ENCODE results near the gene DNAJA3. TPM values are rescaled to one million over a fixed set of nuclear protein-coding genes. Genes with fewer than 3 reads are reported as not detected.

Gene DNAJA3
- polyA plus RNA-seq, 3 donors: 21.6 to 35.5 (median 27.0) TPM

DNA sequence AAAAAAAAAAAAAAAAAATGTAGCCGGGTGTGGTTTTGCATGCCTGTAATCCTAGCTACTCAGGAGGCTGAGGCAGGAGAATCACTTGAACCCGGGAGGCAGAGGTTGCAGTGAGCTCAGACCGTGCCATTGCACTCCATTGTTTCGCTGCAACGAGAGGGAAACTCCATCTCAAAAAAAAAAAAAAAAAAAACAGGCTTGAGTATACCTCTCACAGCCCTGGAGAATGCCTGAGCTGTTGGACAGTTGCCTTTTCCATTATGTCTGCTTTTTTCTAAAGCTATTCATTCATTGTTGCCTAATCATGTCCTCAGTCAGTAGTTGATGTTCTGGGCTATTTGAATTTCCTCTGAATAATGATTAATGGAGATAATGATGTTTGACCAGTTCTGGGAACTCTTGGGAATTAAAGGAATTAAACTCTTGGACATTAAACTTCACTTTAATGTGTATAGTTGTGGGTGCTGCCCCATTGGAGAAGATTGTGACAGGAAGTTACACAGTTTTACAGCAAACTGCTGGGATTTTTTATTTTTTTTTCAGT lies 62.4 kb downstream of the DNAJA3 start:
- WGBS, 3 donors: 43 to 66% (median 59%) methylated on average over 5 of the region's 5 CpGs
- H3K27ac ChIP-seq (ENCODE audit: low read depth, low read length): no peak overlapping the region

DNA sequence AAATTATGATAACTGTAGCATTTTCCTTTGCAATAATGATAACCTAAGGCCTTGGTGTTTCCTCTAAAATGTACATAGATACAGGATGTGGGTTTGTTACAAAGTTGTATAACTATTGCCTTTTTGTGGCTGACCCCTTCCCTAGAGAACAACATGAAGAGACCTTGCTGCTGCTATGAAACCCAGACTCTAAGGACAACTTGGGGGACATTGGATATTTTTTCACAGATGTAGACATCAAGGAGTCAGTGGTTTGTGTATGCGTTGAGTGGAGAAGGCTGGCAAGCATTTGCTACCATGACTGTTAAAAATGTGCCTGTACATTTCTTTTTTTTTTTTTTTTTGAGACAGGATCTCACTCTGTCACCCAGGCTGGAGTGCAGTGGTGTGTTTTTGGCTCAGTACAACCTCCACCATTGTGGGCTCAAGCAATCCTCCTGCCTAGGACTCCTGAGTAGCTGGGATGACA lies 62.9 kb downstream of the DNAJA3 start:
- 59 to 76% (median 65%) methylated on average over 1 of the region's 1 CpG for WGBS, 3 donors
- H3K27ac ChIP-seq (ENCODE audit: low read depth, low read length): no peak overlapping the region

DNA sequence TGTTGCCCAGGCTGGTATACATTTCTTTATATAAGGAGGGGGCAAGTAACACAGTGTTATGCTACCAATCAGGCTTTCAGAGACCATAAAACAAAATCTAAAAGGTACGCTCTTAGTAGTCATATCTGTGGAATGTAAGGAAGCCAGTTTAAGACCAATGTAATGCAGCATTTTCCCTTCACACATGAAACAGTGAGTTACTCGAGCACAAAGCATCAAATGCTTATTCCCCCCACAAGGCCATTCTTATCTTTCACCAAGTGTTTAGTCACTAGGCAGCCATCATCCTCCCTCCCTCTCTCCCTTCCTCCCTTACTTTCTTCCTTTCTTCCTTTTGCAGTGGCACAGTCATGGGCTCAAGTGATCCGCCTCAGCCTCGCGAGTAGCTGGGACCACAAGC lies 63.4 kb downstream of the DNAJA3 start:
- no peak overlapping the region for H3K27ac ChIP-seq (ENCODE audit: low read depth, low read length)
- 82 to 92% (median 90%) methylated on average over 5 of the region's 5 CpGs for WGBS, 3 donors

DNA sequence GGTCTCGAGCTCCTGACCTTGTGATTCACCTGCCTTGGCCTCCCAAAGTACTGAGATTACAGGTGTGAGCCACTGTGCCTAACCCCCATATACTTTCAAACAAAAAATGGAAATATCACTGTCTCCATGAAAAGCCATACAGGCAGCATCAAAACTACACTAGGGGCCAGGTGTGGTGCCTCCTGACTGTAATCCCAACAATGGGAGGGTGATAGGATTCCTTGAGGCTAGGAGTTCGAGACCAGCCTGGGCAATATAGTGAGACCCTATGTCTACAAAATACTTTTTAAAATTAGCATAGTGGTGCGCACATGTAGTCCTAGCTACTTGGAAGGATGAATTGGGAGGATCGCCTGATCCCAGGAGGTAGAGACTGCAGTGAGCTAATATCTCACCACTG lies 66.2 kb downstream of the DNAJA3 start:
- H3K27ac ChIP-seq (ENCODE audit: low read depth, low read length): no peak overlapping the region
- WGBS, 3 donors: 87 to 97% (median 95%) methylated on average over 4 of the region's 4 CpGs

DNA sequence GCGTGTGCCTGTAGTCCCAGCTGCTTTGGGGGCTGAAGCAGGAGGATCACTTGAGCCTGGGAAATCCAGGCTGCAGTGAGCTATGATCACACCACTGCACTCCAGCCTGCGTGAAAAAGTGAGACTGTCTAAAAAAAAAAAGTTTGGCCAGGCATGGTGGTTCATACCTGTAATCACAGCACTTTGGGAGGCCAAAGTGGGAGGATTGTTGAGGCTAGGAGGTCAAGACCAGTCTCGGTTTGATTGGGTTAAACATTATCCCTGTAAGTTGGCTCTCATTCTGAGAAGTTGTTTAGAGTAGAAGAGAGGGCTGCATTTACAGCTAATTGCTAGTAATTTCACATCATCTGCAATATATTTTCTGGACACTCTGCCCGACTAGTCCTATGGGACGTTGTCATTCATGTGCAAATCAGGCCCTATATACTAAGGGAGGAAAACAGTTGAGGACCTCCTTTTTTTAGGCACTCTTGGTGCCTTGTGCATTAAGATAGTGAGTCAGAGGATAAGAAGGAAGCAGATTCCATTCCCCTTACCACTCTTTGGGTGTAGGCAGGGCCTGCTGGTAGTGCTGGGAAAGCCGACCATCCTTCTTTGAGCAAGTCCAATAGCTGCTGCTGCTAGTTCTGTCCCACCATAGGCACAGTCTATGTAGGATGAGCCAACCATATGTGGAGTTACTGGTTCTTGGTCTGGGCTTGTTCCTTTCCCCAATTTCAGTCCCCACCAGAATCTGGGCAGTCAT lies 69.2 kb downstream of the DNAJA3 start:
- H3K27ac ChIP-seq (ENCODE audit: low read depth, low read length): no peak overlapping the region
- WGBS, 3 donors: 85 to 90% (median 87%) methylated on average over 6 of the region's 6 CpGs

DNA sequence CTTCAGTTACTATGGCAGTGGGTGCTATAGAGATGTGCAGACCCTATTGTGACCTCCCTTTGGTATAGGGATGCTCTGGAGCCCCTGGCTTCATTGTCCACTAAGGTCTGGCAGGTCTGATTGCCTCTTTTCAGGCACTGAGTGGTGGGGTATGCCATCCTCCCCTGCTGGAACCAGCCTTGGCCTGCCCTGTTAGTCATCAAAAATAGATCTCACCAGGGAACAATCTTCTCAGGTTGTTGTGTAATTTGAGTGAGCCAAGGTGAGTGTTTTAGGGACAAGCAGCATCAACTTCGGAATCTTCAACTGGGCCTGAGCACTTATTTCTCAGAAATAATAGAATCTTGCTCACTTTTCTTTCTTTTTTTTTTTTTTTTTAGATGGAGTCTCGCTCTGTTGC lies 70.1 kb downstream of the DNAJA3 start:
- 95 to 100% (median 98%) methylated on average over 2 of the region's 2 CpGs for WGBS, 3 donors
- H3K27ac ChIP-seq (ENCODE audit: low read depth, low read length): no peak overlapping the region

DNA sequence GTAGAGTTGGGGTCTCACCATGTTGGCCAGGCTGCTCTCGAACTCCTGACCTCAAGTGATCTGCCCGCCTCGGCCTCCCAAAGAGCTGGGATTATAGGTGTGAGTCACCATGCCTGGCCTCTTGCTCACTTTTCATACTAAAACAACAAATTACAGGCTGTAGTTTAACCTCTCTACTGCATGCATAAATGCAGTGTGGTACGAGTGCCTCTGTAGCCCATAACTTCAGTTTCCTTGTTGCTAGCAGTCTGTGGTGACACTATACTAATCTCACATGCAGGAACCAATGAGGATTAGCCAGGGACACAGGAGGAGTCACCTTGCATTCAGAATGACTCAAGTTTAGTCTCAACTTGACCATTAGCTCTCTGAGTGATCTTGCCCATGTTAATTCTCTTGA lies 70.6 kb downstream of the DNAJA3 start:
- no peak overlapping the region for H3K27ac ChIP-seq (ENCODE audit: low read depth, low read length)
- 90 to 96% (median 93%) methylated on average over 4 of the region's 4 CpGs for WGBS, 3 donors

DNA sequence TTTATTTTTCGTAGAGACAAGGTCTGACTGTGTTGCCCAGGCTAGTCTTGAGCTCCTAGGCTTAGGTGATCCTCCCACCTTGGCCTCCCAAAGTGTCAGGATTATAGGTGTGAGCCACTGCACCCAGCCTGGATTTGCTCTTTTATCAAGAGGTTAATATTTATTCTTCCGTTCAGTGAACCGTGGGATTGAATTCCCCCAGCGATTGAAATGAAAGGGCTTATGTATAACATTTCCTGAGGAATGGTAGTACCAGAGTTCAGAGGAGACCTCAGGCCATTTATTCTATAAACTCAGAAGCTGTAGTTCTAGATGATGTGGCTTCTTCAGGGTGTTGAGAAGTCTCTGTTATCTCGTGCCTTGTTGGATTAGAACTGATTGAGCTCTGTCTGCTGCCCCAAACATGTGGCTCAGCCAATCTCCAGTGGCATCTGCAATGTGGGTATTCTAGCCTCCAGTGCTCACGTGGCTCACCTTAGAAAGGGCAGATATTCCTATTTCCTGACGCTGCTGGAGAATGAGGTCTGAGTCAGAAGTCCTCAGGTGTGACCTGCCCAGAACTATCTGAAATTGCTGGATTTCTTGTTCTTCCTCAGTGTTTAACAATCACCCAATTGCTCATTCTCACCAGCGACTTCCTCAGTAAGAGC lies 73.0 kb downstream of the DNAJA3 start:
- no peak overlapping the region for H3K27ac ChIP-seq (ENCODE audit: low read depth, low read length)

DNA sequence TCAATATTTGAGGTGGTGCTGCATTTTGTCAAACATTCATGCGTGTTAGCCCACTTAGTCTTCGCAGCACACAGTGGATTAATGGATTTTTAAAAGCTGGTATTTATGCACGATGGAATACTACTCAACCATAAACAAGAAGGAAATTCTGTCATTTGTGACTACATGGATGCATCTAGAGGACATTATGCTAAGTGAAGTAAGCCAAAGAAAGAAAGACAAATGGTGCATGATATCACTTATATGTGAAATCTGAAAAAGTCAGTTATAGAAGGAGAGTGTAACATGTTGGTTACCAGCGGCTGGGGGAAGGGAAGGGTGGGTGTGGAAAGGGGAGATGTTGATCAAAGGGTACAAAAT lies 73.5 kb downstream of the DNAJA3 start:
- WGBS, 3 donors: 94 to 99% (median 94%) methylated on average over 4 of the region's 4 CpGs
- H3K27ac ChIP-seq (ENCODE audit: low read depth, low read length): no peak overlapping the region

More for the DNA sequence above, 73.0 kb downstream of the DNAJA3 start:
- WGBS, 3 donors: 44 to 91% (median 84%) methylated on average over 8 of the region's 8 CpGs

DNA sequence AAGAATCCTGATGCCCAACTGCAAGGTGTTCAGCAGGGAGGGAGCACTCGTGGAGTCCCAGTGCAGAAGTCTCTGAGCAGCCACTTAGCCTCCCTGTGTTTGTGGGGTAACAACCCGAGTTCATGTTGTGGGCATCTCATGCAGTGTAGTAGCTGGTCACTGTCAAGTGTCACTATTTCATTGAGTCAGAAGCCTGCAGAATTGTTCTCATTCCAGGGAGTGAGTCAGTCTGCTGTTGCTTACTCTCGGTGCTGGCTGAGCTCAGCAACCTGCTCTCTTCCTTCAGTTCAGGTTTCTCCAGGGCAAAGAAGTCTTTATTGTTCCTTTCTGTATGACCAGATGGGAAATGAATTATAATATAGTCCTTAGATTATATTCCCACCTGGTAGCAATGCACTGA lies 74.6 kb downstream of the DNAJA3 start:
- WGBS, 3 donors: 27 to 59% (median 42%) methylated on average over 3 of the region's 3 CpGs
- no peak overlapping the region for H3K27ac ChIP-seq (ENCODE audit: low read depth, low read length)

DNA sequence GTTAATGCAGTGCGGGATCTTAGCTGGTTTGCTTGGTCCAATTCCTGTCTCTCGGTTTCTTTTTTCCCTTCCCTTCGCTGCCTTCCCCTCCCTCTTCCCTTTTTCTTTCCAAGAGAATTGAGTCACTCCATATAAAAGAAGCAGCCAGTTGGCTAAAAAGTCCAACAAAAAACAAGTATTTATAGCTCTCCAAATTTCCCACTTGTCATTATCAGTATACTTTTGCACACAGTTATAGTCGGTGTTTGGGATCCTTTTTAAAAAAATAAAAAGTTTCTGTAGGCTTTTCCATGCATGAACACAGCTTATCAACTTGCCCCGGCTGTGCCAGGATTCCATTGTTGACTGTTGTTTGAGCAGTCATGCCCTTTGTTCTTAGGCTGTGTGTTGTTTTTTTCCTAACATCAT lies 75.4 kb downstream of the DNAJA3 start:
- 27 to 47% (median 33%) methylated on average over 5 of the region's 5 CpGs for WGBS, 3 donors
- no peak overlapping the region for H3K27ac ChIP-seq (ENCODE audit: low read depth, low read length)

DNA sequence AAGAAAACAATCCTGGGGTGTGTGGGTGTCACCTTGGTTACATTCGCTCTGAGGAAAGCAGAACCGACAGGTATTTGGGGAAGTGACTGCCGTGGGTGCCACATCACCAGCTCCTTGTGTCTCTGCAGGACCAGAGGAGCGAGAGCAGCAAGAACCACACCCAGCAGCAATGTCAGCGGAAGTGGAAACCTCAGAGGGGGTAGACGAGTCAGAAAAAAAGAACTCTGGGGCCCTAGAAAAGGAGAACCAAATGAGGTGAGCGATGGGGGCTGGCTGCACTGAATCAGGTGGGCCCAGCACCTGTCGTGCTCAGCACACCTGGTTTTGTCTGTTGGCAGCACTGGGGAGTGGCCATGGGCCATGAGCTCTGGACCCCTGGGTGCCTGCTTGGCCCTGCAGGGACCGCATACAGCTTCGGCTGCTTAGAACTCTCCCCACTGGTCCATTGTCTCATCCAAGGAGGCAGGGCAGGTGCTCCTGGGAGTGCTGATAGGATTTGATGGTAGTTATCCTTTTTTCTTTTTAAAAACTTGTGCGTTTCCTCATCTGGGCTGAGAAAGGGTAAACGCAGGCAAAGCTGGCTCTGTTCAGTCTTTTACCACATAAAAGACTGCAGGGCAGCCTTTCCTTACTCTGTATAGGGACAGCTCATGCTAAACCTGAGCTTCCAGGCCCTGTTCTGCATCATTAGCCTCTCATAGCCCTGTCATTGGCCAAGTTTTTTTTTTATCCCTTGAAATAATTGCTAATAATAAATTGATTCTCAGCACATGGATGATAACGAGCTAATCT lies 79.9 kb downstream of the DNAJA3 start:
- 59 to 78% (median 62%) methylated on average over 13 of the region's 13 CpGs for WGBS, 3 donors
- peak overlapping the region; percentile 15 for H3K27ac ChIP-seq (ENCODE audit: low read depth, low read length)

Other genes with a start within 250 kb of the DNAJA3 start
- gene SRL, start 183.8 kb upstream of the DNAJA3 start, polyA plus RNA-seq: 1 to 10 TPM in 2 of 3 donors, under 1 TPM in 1; 0.48 to 2.7 (median 1.0) TPM
- 1 to 10 TPM; 5.1 to 9.4 (median 5.7) TPM for gene TFAP4, start 152.8 kb upstream of the DNAJA3 start, polyA plus RNA-seq
- gene GLIS2, start 109.8 kb upstream of the DNAJA3 start, polyA plus RNA-seq: 10 to 100 TPM in 2 of 3 donors, 1 to 10 TPM in 1; 6.2 to 13.6 (median 11.2) TPM
- gene PAM16, start 74.5 kb upstream of the DNAJA3 start, polyA plus RNA-seq: 10 to 100 TPM; 57.2 to 86.6 (median 64.8) TPM
- 10 to 100 TPM in 2 of 3 donors, 1 to 10 TPM in 1; 6.0 to 33.9 (median 13.3) TPM for gene VASN, start 54.0 kb upstream of the DNAJA3 start, polyA plus RNA-seq
- 10 to 100 TPM; 10.1 to 23.6 (median 18.6) TPM for gene CORO7, start 9.3 kb upstream of the DNAJA3 start, polyA plus RNA-seq
- gene NMRAL1, start 48.8 kb downstream of the DNAJA3 start, polyA plus RNA-seq: 10 to 100 TPM; 33.7 to 38.0 (median 36.4) TPM
- gene HMOX2, start 50.5 kb downstream of the DNAJA3 start, polyA plus RNA-seq: 10 to 100 TPM; 28.2 to 81.1 (median 45.7) TPM
- gene CDIP1, start 112.9 kb downstream of the DNAJA3 start, polyA plus RNA-seq: 10 to 100 TPM; 13.6 to 17.0 (median 16.1) TPM
- gene C16orf96, start 130.5 kb downstream of the DNAJA3 start, polyA plus RNA-seq: under 1 TPM in 2 of 3 donors, not detected in 1; 0.01 to 0.21 TPM
- gene UBALD1, start 189.0 kb downstream of the DNAJA3 start, polyA plus RNA-seq: 10 to 100 TPM; 12.0 to 34.0 (median 13.2) TPM
- gene MGRN1, start 199.0 kb downstream of the DNAJA3 start, polyA plus RNA-seq: 10 to 100 TPM; 15.2 to 31.7 (median 20.1) TPM

Data from adipose tissue (tissue), 3 donors.